Vagina (tissue), 2 donors: ENCODE results near the gene CAMK4. TPM values are rescaled to one million over a fixed set of nuclear protein-coding genes. Genes with fewer than 3 reads are reported as not detected.

Source experiments
- DNase-seq, 2 donors: peaks; one replicate each; pipeline ENCODE4 v3.0.0-alpha.2; 2017; ENCODE audit errors: extremely low spot score in 2 of 2
- H3K27ac ChIP-seq: fragments of 200-600 bp; sonication (generic); one replicate; pipeline ENCODE4 v1.5.1; 2019
- H3K27me3 ChIP-seq: fragments of 200-600 bp; sonication (generic); one replicate; pipeline ENCODE4 v1.5.1; 2019
- H3K36me3 ChIP-seq, 2 donors: fragments of 200-600 bp; sonication (generic); one replicate each; pipeline ENCODE4 v1.5.1; 2017 to 2019
- H3K4me1 ChIP-seq: fragments of 200-600 bp; sonication (generic); one replicate; pipeline ENCODE4 v1.5.1; 2019
- H3K4me3 ChIP-seq, 2 donors: fragments of 200-600 bp; sonication (generic); 1 replicate in 1 of 2; 2 replicates in 1 of 2; pipeline ENCODE4 v1.5.1; 2016 to 2019
- H3K9me3 ChIP-seq: fragments of 200-600 bp; sonication (generic); one replicate; pipeline ENCODE4 v1.5.1; 2019
- CTCF ChIP-seq, 3 experiments: fragments of 450-650 bp in 2 of 3; fragments of 200-600 bp in 1 of 3; sonication (generic) in 1 of 3; IDR thresholded peaks; one replicate each; pipeline ENCODE4 v1.5.1; 2017 to 2019; ENCODE audit warnings: antibody characterized with exemption in 3 of 3, mild to moderate bottlenecking in 2 of 3, moderate library complexity in 2 of 3
- POLR2A ChIP-seq, 2 donors: fragments of 450-650 bp; IDR thresholded peaks; one replicate each; pipeline ENCODE4 v1.6.1; 2017; ENCODE audit warnings: antibody characterized with exemption in 2 of 2, mild to moderate bottlenecking in 2 of 2, moderate library complexity in 2 of 2
- POLR2AphosphoS5 ChIP-seq, 2 donors: sonication (generic); formaldehyde crosslinking; IDR thresholded peaks; one replicate each; pipeline ENCODE4 v1.9.0; 2017; ENCODE audit warnings: antibody characterized with exemption in 2 of 2, mild to moderate bottlenecking in 2 of 2, low read depth in 1 of 2; ENCODE audit not compliant: insufficient read depth in 1 of 2
- intact Hi-C: fragments of 100-400 bp; cut with DNase I; formaldehyde crosslinking; loops from one replicate; pipeline ENCODE4 v1.15.1; 2023
- total RNA-seq: library from RNA; depleted of rRNA; stranded (reverse); fragments of >200 nt; gene quantifications from one replicate; pipeline ENCODE4 v1.2.3, GENCODE V29; 2016

The CAMK4 gene
- total RNA-seq, 1 donor from 2014 or later: 11.8 TPM

- Histone ChIP-seq H3K4me3 (no peak overlapping the region), H3K27ac (no peak overlapping the region), H3K9me3 (no peaks in the 10 kb centered on the region), H3K4me1 (no peaks in the 10 kb centered on the region), H3K27me3 (no peaks in the 10 kb centered on the region), H3K36me3 (no peaks in the 10 kb centered on the region)
- intact Hi-C loops: no loop called here
- TF ChIP-seq POLR2A (IDR thresholded peaks at IDR 0.05): no peak
- DNase-seq: no peak
Observed at GRCh38 chr5:111243318-111243717, 19.1 kb downstream of the CAMK4 start.

- H3K4me3 ChIP-seq: no peak overlapping the region
- intact Hi-C loops: no loop called here
- no peak for TF ChIP-seq CTCF (IDR thresholded peaks at IDR 0.05)
- no peak for TF ChIP-seq POLR2A (IDR thresholded peaks at IDR 0.05)
- no peak for TF ChIP-seq POLR2AphosphoS5 (IDR thresholded peaks at IDR 0.05; ENCODE audit: insufficient read depth in 1 of 2, low read depth in 1 of 2)
- no peaks in the 10 kb centered on the region for H3K4me1 ChIP-seq
- no peak overlapping the region for H3K27ac ChIP-seq
- H3K27me3 ChIP-seq: no peaks in the 10 kb centered on the region
- DNase-seq: no peak
- H3K9me3 ChIP-seq: no peaks in the 10 kb centered on the region
- no peaks in the 10 kb centered on the region for H3K36me3 ChIP-seq
Observed at GRCh38 chr5:111245654-111246053, 21.5 kb downstream of the CAMK4 start.

- TF ChIP-seq CTCF (IDR thresholded peaks at IDR 0.05): no peak
- TF ChIP-seq POLR2AphosphoS5 (IDR thresholded peaks at IDR 0.05; ENCODE audit: insufficient read depth in 1 of 2, low read depth in 1 of 2): no peak
- TF ChIP-seq POLR2A (IDR thresholded peaks at IDR 0.05): no peak
- H3K4me3 ChIP-seq: no peak overlapping the region
- no peak for DNase-seq
- intact Hi-C loops: no loop called here
- no peaks in the 10 kb centered on the region for H3K4me1 ChIP-seq
- no peaks in the 10 kb centered on the region for H3K9me3 ChIP-seq
- no peaks in the 10 kb centered on the region for H3K27me3 ChIP-seq
- no peak overlapping the region for H3K27ac ChIP-seq
- H3K36me3 ChIP-seq: no peaks in the 10 kb centered on the region
Observed at GRCh38 chr5:111246459-111246858, 22.3 kb downstream of the CAMK4 start.

- no peaks in the 10 kb centered on the region for H3K9me3 ChIP-seq
- intact Hi-C loops: no loop called here
- H3K36me3 ChIP-seq: no peaks in the 10 kb centered on the region
- no peak for DNase-seq
- H3K4me3 ChIP-seq: no peak overlapping the region
- H3K27me3 ChIP-seq: no peaks in the 10 kb centered on the region
- TF ChIP-seq POLR2AphosphoS5 (IDR thresholded peaks at IDR 0.05; ENCODE audit: insufficient read depth in 1 of 2, low read depth in 1 of 2) (no peak), POLR2A (IDR thresholded peaks at IDR 0.05) (no peak), CTCF (IDR thresholded peaks at IDR 0.05) (no peak)
- no peak overlapping the region for H3K27ac ChIP-seq
- H3K4me1 ChIP-seq: no peaks in the 10 kb centered on the region
Observed at GRCh38 chr5:111248571-111248970, 24.4 kb downstream of the CAMK4 start.

GRCh38 chr5:111251921-111252320, 27.7 kb downstream of the CAMK4 start:
- Histone ChIP-seq H3K4me3 (no peak overlapping the region), H3K27ac (no peak overlapping the region), H3K27me3 (no peaks in the 10 kb centered on the region), H3K9me3 (no peaks in the 10 kb centered on the region), H3K36me3 (no peaks in the 10 kb centered on the region), H3K4me1 (no peaks in the 10 kb centered on the region)
- TF ChIP-seq POLR2AphosphoS5 (IDR thresholded peaks at IDR 0.05; ENCODE audit: insufficient read depth in 1 of 2, low read depth in 1 of 2) (no peak), CTCF (IDR thresholded peaks at IDR 0.05) (no peak), POLR2A (IDR thresholded peaks at IDR 0.05) (no peak)
- no peak for DNase-seq
- intact Hi-C loops: no loop called here
